WTC11 (cell line): ENCODE measurements around the gene MASP1. TPM values are rescaled to one million over a fixed set of nuclear protein-coding genes. Genes with fewer than 3 reads are reported as not detected.

ENCODE experiments used
- ATAC-seq: fragments of 200-7000 bp; cut with Tn5 transposase; 2 replicates; pipeline ENCODE4 v1.10.0; 2021; ENCODE audit warnings: mild to moderate bottlenecking, moderate library complexity
- CTCF ChIA-PET: fragments of 300-600 bp; sonication (Branson Sonifier 250); formaldehyde crosslinking; loops from one replicate; lab custom pipeline; 2021; ENCODE audit warnings: antibody characterized with exemption; lab: Charles Lee
- POLR2A ChIA-PET: fragments of 350-600 bp; sonication (Branson Sonifier 250); formaldehyde crosslinking; loops from one replicate; lab custom pipeline; 2021; ENCODE audit warnings: antibody characterized with exemption; lab: Charles Lee
- DNase-seq: peaks from one replicate; pipeline ENCODE4 v3.0.0; 2021; ENCODE audit warnings: low spot score
- H3K27ac Mint-ChIP-seq: 2 replicates; pipeline ENCODE4 v1.8.0; 2021; ENCODE audit warnings: mixed read lengths
- H3K27me3 Mint-ChIP-seq: 2 replicates; pipeline ENCODE4 v1.8.0; 2021; ENCODE audit warnings: low read depth, mild to moderate bottlenecking, moderate library complexity, mixed read lengths
- H3K36me3 Mint-ChIP-seq: 2 replicates; pipeline ENCODE4 v1.8.0; 2021; ENCODE audit warnings: mixed read lengths
- H3K4me1 Mint-ChIP-seq: 2 replicates; pipeline ENCODE4 v1.8.0; 2022; ENCODE audit warnings: mixed read lengths
- H3K4me3 Mint-ChIP-seq: 2 replicates; pipeline ENCODE4 v1.8.0; 2021; ENCODE audit warnings: mild to moderate bottlenecking, moderate library complexity, mixed read lengths
- H3K9me3 Mint-ChIP-seq: 2 replicates; pipeline ENCODE4 v1.8.0; 2021; ENCODE audit warnings: mixed read lengths
- AFF4 ChIP-seq: sonication (generic); formaldehyde crosslinking; IDR thresholded peaks from 2 replicates; pipeline ENCODE4 v1.8.1; 2023; ENCODE audit warnings: mild to moderate bottlenecking, missing genetic modification reagents, borderline replicate concordance
- ATF2 ChIP-seq: sonication (generic); formaldehyde crosslinking; IDR thresholded peaks from 2 replicates; pipeline ENCODE4 v1.8.1; 2022; ENCODE audit warnings: low read depth, missing genetic modification reagents, borderline replicate concordance
- CREM ChIP-seq: sonication (generic); formaldehyde crosslinking; IDR thresholded peaks from 2 replicates; pipeline ENCODE4 v1.8.1; 2022; ENCODE audit warnings: mild to moderate bottlenecking, missing genetic modification reagents, moderate library complexity
- EMX1 ChIP-seq: fragments of 250-450 bp; sonication (Bioruptor Pico); IDR thresholded peaks from 2 replicates; pipeline ENCODE4 v1.8.0; 2021; ENCODE audit warnings: mild to moderate bottlenecking
- ESRRA ChIP-seq: sonication (generic); formaldehyde crosslinking; IDR thresholded peaks from 2 replicates; pipeline ENCODE4 v1.8.1; 2022; ENCODE audit warnings: mild to moderate bottlenecking, missing genetic modification reagents, borderline replicate concordance
- FOXJ3 ChIP-seq: sonication (generic); formaldehyde crosslinking; IDR thresholded peaks from 2 replicates; pipeline ENCODE4 v1.9.0; 2021; ENCODE audit warnings: missing genetic modification reagents, mild to moderate bottlenecking, borderline replicate concordance
- FOXK1 ChIP-seq: sonication (generic); formaldehyde crosslinking; IDR thresholded peaks from 2 replicates; pipeline ENCODE4 v1.8.0; 2022; ENCODE audit warnings: mild to moderate bottlenecking, moderate library complexity, missing genetic modification reagents
- PRDM15 ChIP-seq: sonication (generic); formaldehyde crosslinking; IDR thresholded peaks from 2 replicates; pipeline ENCODE4 v1.8.0; 2022; ENCODE audit warnings: missing genetic modification reagents
- PREB ChIP-seq: sonication (generic); formaldehyde crosslinking; IDR thresholded peaks from 2 replicates; pipeline ENCODE4 v1.8.1; 2022; ENCODE audit warnings: mild to moderate bottlenecking, missing genetic modification reagents, moderate library complexity, borderline replicate concordance
- PRRX2 ChIP-seq: fragments of 250-450 bp; sonication (Bioruptor Pico); IDR thresholded peaks from 2 replicates; pipeline ENCODE4 v1.8.0; 2021; ENCODE audit warnings: mild to moderate bottlenecking
- SMAD3 ChIP-seq: sonication (generic); formaldehyde crosslinking; IDR thresholded peaks from 2 replicates; pipeline ENCODE4 v1.8.0; 2022; ENCODE audit warnings: missing genetic modification reagents, mild to moderate bottlenecking, borderline replicate concordance
- SOX15 ChIP-seq: fragments of 250-450 bp; sonication (Bioruptor Pico); IDR thresholded peaks from 2 replicates; pipeline ENCODE4 v1.9.0; 2021; ENCODE audit warnings: mild to moderate bottlenecking
- TEAD4 ChIP-seq: sonication (generic); formaldehyde crosslinking; IDR thresholded peaks from 2 replicates; pipeline ENCODE4 v1.8.0; 2022; ENCODE audit warnings: mild to moderate bottlenecking, missing genetic modification reagents
- TP53 ChIP-seq: sonication (generic); formaldehyde crosslinking; IDR thresholded peaks from 2 replicates; pipeline ENCODE4 v1.8.1; 2023; ENCODE audit warnings: mild to moderate bottlenecking, missing genetic modification reagents
- USF1 ChIP-seq: sonication (generic); formaldehyde crosslinking; IDR thresholded peaks from 2 replicates; pipeline ENCODE4 v1.8.0; 2022; ENCODE audit warnings: mild to moderate bottlenecking, missing genetic modification reagents
- ZBTB21 ChIP-seq: sonication (generic); formaldehyde crosslinking; IDR thresholded peaks from 2 replicates; pipeline ENCODE4 v1.8.1; 2023; ENCODE audit warnings: mild to moderate bottlenecking, missing genetic modification reagents, borderline replicate concordance
- ZNF121 ChIP-seq: sonication (generic); formaldehyde crosslinking; IDR thresholded peaks from 2 replicates; pipeline ENCODE4 v1.8.0; 2023; ENCODE audit warnings: missing genetic modification reagents
- ZNF423 ChIP-seq: fragments of 250-450 bp; sonication (Bioruptor Pico); IDR thresholded peaks from 2 replicates; pipeline ENCODE4 v2.1.2; 2022; ENCODE audit warnings: mild to moderate bottlenecking, moderate library complexity
- total RNA-seq: library from RNA; stranded (reverse); gene quantifications from 3 replicates; pipeline ENCODE4 v1.2.3, GENCODE V29; 2021
- TF ChIP-seq, protein P1 (sequence below): sonication (generic); formaldehyde crosslinking; IDR thresholded peaks from 2 replicates; pipeline ENCODE4 v1.8.1; 2023; ENCODE audit warnings: mild to moderate bottlenecking, moderate library complexity, missing genetic modification reagents

Gene MASP1
- total RNA-seq, 1 experiment from 2014 or later: 2.2 TPM

- H3K4me3 Mint-ChIP-seq: no peak overlapping the region
- CTCF ChIA-PET: interaction anchor here (1.1 kb wide), 1 partner anchor 73 kb away, joined by 3 read pairs; no protein-coding TSS in a partner anchor
These were observed 53.8 kb downstream of the MASP1 start for GRCh38 chr3:187237741-187238140.

More at GRCh38 chr3:187237741-187238140, 53.8 kb downstream of the MASP1 start:
- Mint-ChIP-seq H3K27me3 (peaks cover 3% of the 10 kb centered on the region), H3K4me1 (no peaks in the 10 kb centered on the region), H3K9me3 (peaks cover 25% of the 10 kb centered on the region), H3K36me3 (peaks cover 5% of the 10 kb centered on the region), H3K27ac (no peak overlapping the region)
- DNase-seq: no peak
- TF ChIP-seq FOXJ3 (CRISPR knock-in tag) (no peak), PREB (CRISPR knock-in tag) (no peak), ZNF423 (CRISPR knock-in tag) (no peak), EMX1 (no peak), CREM (no peak), PRDM15 (no peak), USF1 (CRISPR knock-in tag) (no peak), SOX15 (CRISPR knock-in tag) (no peak), AFF4 (CRISPR knock-in tag) (no peak), FOXK1 (CRISPR knock-in tag) (no peak), TEAD4 (CRISPR knock-in tag) (no peak), SMAD3 (CRISPR knock-in tag) (no peak), TP53 (no peak), PRRX2 (no peak), ZNF121 (CRISPR knock-in tag) (no peak), ATF2 (no peak), ZBTB21 (CRISPR knock-in tag) (no peak), ESRRA (CRISPR knock-in tag) (no peak)
- TF ChIP-seq, protein P1, sequence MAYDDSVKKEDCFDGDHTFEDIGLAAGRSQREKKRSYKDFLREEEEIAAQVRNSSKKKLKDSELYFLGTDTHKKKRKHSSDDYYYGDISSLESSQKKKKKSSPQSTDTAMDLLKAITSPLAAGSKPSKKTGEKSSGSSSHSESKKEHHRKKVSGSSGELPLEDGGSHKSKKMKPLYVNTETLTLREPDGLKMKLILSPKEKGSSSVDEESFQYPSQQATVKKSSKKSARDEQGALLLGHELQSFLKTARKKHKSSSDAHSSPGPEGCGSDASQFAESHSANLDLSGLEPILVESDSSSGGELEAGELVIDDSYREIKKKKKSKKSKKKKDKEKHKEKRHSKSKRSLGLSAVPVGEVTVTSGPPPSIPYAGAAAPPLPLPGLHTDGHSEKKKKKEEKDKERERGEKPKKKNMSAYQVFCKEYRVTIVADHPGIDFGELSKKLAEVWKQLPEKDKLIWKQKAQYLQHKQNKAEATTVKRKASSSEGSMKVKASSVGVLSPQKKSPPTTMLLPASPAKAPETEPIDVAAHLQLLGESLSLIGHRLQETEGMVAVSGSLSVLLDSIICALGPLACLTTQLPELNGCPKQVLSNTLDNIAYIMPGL (CRISPR knock-in tag): no peak
- POLR2A ChIA-PET: no interaction called here
- no peak for ATAC-seq
